ENCODE measurements around the gene HIBADH.
A peak's percentile ranks its signal among the peaks of the same experiment; 100 is the strongest.
"Not testable (repeated sequence)": the region's sequence is repeated elsewhere in the genome, so short reads cannot be mapped to it uniquely, and the experiment has no call there.

The HIBADH gene

GRCh38 chr7:27590416-27590815 lies 72.3 kb downstream of the HIBADH start:
- no peak for FAIRE-seq
- no peak for DNase-seq (ENCODE audit: insufficient read length)
- no peak for TF ChIP-seq TAF1 (IDR thresholded peaks at IDR 0.05; ENCODE audit: borderline replicate concordance, low read depth, low read length)
- no peak for TF ChIP-seq POLR2AphosphoS5 (IDR thresholded peaks at IDR 0.05; ENCODE audit: low read depth, low read length)
- TF ChIP-seq POLR2A (IDR thresholded peaks at IDR 0.05; ENCODE audit: low read depth, low read length): no peak

DNA sequence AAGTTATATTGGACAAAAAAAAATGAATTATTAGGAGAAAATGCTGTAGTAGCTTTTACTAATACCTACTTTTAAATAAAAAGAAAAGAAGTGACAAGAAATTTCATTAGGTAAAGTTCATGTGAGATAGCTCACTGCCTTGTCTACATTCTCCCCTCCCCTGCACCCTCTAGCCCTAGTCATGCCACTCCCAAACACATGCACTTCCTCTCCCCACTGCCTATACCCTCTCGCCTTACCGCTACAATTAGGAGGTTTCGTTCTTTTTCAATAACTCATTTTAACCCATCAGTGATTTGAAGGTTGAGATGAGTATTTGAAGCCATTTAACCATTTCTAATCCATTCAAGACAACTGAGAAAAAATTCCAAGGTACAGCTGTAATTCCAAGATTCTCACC lies 75.3 kb downstream of the HIBADH start:
- DNase-seq (ENCODE audit: insufficient read length) (no peak), FAIRE-seq (no peak)
- TF ChIP-seq POLR2A (IDR thresholded peaks at IDR 0.05; ENCODE audit: low read depth, low read length) (no peak), TAF1 (IDR thresholded peaks at IDR 0.05; ENCODE audit: borderline replicate concordance, low read depth, low read length) (no peak), POLR2AphosphoS5 (IDR thresholded peaks at IDR 0.05; ENCODE audit: low read depth, low read length) (no peak)

- peak; percentile 92 for FAIRE-seq
- TF ChIP-seq POLR2AphosphoS5 (IDR thresholded peaks at IDR 0.05; ENCODE audit: low read depth, low read length): no peak
- no peak for TF ChIP-seq POLR2A (IDR thresholded peaks at IDR 0.05; ENCODE audit: low read depth, low read length)
- TF ChIP-seq TAF1 (IDR thresholded peaks at IDR 0.05; ENCODE audit: borderline replicate concordance, low read depth, low read length): no peak
- DNase-seq (ENCODE audit: insufficient read length): peak; percentile 12
Observed at GRCh38 chr7:27586825-27587224, 75.9 kb downstream of the HIBADH start.

- TF ChIP-seq POLR2AphosphoS5 (IDR thresholded peaks at IDR 0.05; ENCODE audit: low read depth, low read length): no peak
- no peak for TF ChIP-seq TAF1 (IDR thresholded peaks at IDR 0.05; ENCODE audit: borderline replicate concordance, low read depth, low read length)
- no peak for TF ChIP-seq POLR2A (IDR thresholded peaks at IDR 0.05; ENCODE audit: low read depth, low read length)
- no peak for DNase-seq (ENCODE audit: insufficient read length)
- FAIRE-seq: no peak
Observed at GRCh38 chr7:27585781-27586447, 76.8 kb downstream of the HIBADH start.

DNA sequence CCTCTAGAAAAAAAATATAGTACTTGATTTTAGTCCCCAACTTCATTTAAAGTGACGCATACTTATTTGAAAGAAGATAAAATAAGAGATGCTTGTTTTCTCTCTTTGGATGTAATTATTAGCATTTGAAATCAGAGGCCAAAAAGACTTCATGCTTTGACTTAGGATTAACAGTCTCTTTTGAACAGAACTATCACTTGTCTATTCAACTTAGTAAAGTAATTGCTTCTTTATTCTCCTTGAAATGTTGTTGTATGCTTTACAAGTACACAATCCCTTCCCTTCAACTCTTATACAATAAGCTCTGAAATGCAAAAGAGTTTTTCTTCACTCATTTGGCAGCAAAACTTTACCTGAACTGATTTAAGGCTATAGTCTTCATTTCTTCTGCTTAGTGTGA lies 80.8 kb downstream of the HIBADH start:
- no peak for TF ChIP-seq TAF1 (IDR thresholded peaks at IDR 0.05; ENCODE audit: borderline replicate concordance, low read depth, low read length)
- no peak for TF ChIP-seq POLR2AphosphoS5 (IDR thresholded peaks at IDR 0.05; ENCODE audit: low read depth, low read length)
- TF ChIP-seq POLR2A (IDR thresholded peaks at IDR 0.05; ENCODE audit: low read depth, low read length): no peak
- FAIRE-seq: no peak
- no peak for DNase-seq (ENCODE audit: insufficient read length)

DNA sequence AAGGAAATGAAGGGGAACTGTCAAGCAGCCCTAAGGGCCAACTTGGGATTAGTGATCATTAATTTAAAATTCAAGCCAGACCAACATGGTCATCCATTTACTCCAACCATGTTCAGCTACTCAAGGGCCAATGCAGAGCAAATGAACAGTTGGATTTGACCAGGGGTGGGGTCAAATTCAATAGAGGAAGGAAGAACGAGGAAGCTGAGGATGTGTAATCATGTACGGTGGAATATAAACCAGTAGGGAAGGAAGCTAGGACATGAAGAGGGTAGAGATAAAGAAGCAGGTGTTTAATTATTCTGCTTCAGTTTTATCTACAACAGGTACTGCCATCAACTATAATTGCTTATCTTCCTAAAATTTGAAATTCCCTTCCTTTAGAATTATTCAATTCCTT lies 81.6 kb downstream of the HIBADH start:
- FAIRE-seq: no peak
- TF ChIP-seq POLR2AphosphoS5 (IDR thresholded peaks at IDR 0.05; ENCODE audit: low read depth, low read length) (no peak), POLR2A (IDR thresholded peaks at IDR 0.05; ENCODE audit: low read depth, low read length) (no peak), TAF1 (IDR thresholded peaks at IDR 0.05; ENCODE audit: borderline replicate concordance, low read depth, low read length) (no peak)
- DNase-seq (ENCODE audit: insufficient read length): no peak

DNA sequence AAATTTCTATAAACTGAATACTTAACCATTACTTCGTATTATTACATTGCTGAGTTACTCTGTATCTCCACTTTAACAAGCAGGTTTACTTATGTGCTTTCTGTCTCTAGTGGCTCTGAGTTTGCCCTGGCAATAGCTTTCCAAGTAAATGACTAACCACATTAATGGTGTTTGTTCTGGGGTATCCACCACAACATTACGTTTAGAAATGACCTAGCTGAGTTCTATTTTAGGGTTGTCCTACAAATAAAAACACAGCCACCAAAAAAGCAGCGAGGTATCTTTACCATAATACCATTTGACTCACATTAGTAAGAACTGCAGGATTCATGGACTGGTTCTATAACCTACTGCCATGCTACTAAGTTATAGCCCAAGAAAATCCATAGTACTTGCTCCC lies 83.1 kb downstream of the HIBADH start:
- FAIRE-seq (no peak), DNase-seq (ENCODE audit: insufficient read length) (no peak)

DNA sequence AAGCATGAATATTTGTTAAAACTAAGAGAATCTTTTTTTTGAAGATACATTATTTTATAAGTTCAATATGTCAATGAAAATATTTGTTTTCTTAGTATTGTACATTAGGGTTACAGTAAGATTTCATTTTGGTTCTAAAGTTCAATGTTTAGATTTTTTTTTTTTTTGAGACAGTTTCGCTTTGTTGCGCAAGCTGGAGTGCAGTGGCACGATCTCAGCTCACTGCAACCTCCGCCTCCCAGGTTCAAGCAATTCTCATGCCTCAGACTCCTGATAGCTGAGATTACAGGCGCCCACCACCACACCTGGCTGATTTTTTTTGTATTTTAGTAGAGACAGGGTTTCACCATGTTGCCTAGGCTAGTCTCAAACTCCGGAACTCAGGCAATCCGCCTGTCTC lies 84.5 kb downstream of the HIBADH start:
- FAIRE-seq: not testable (repeated sequence)

More for the DNA sequence above, 83.1 kb downstream of the HIBADH start:
- TF ChIP-seq TAF1 (IDR thresholded peaks at IDR 0.05; ENCODE audit: borderline replicate concordance, low read depth, low read length): no peak

GRCh38 chr7:27576360-27576944 lies 86.2 kb downstream of the HIBADH start:
- FAIRE-seq (no peak), DNase-seq (ENCODE audit: insufficient read length) (no peak)
- TF ChIP-seq TAF1 (IDR thresholded peaks at IDR 0.05; ENCODE audit: borderline replicate concordance, low read depth, low read length): no peak
- no peak for TF ChIP-seq POLR2AphosphoS5 (IDR thresholded peaks at IDR 0.05; ENCODE audit: low read depth, low read length)
- TF ChIP-seq POLR2A (IDR thresholded peaks at IDR 0.05; ENCODE audit: low read depth, low read length): no peak

More for the DNA sequence above, 84.5 kb downstream of the HIBADH start:
- DNase-seq (ENCODE audit: insufficient read length): not testable (repeated sequence)

GRCh38 chr7:27575613-27576012 lies 87.1 kb downstream of the HIBADH start:
- TF ChIP-seq POLR2AphosphoS5 (IDR thresholded peaks at IDR 0.05; ENCODE audit: low read depth, low read length) (no peak), TAF1 (IDR thresholded peaks at IDR 0.05; ENCODE audit: borderline replicate concordance, low read depth, low read length) (no peak), POLR2A (IDR thresholded peaks at IDR 0.05; ENCODE audit: low read depth, low read length) (no peak)
- DNase-seq (ENCODE audit: insufficient read length) (no peak), FAIRE-seq (peak; percentile 27)

- TF ChIP-seq POLR2A (IDR thresholded peaks at IDR 0.05; ENCODE audit: low read depth, low read length) (no peak), TAF1 (IDR thresholded peaks at IDR 0.05; ENCODE audit: borderline replicate concordance, low read depth, low read length) (no peak), POLR2AphosphoS5 (IDR thresholded peaks at IDR 0.05; ENCODE audit: low read depth, low read length) (no peak)
- DNase-seq (ENCODE audit: insufficient read length) (no peak), FAIRE-seq (no peak)
Observed at GRCh38 chr7:27569106-27569505, 93.6 kb downstream of the HIBADH start.

- DNase-seq (ENCODE audit: insufficient read length) (no peak), FAIRE-seq (no peak)
- TF ChIP-seq POLR2AphosphoS5 (IDR thresholded peaks at IDR 0.05; ENCODE audit: low read depth, low read length) (no peak), POLR2A (IDR thresholded peaks at IDR 0.05; ENCODE audit: low read depth, low read length) (no peak), TAF1 (IDR thresholded peaks at IDR 0.05; ENCODE audit: borderline replicate concordance, low read depth, low read length) (no peak)
Observed at GRCh38 chr7:27567266-27567665, 95.4 kb downstream of the HIBADH start.

All from GM12892 (cell line).